Spinal cord (tissue), 10 donors: ENCODE measurements around the gene SRP68. TPM values are rescaled to one million over a fixed set of nuclear protein-coding genes. Genes with fewer than 3 reads are reported as not detected.
A peak's percentile ranks its signal among the peaks of the same experiment; 100 is the strongest.

Source experiments
- DNase-seq, 6 donors: peaks; one replicate each; pipeline versions ENCODE4 v3.0.0 to v3.0.0-alpha.2; 2013 to 2015; ENCODE audit warnings: low spot score in 6 of 6, low read depth in 4 of 6
- H3K27ac ChIP-seq: one replicate; pipeline ENCODE4 v1.5.1; 2013; ENCODE audit warnings: low read depth, low read length, control low read depth
- H3K27me3 ChIP-seq: one replicate; pipeline ENCODE4 v1.6.1; 2013; ENCODE audit warnings: low read length; ENCODE audit not compliant: control insufficient read depth, insufficient read depth
- H3K36me3 ChIP-seq: one replicate; pipeline ENCODE4 v1.6.1; 2013; ENCODE audit warnings: low read length; ENCODE audit not compliant: control insufficient read depth, insufficient read depth
- H3K4me1 ChIP-seq: one replicate; pipeline ENCODE4 v1.6.1; 2013; ENCODE audit warnings: low read length; ENCODE audit not compliant: control insufficient read depth, insufficient read depth
- H3K4me3 ChIP-seq: one replicate; pipeline ENCODE4 v1.5.1; 2013; ENCODE audit warnings: low read depth, low read length, control low read depth
- H3K9me3 ChIP-seq: one replicate; pipeline ENCODE4 v1.6.1; 2013; ENCODE audit warnings: low read length; ENCODE audit not compliant: control insufficient read depth, insufficient read depth
- WGBS: methylation state at CpG from one replicate; pipeline ENCODE4 v1.1.5; 2013; ENCODE audit warnings: missing lambda C conversion rate; ENCODE audit not compliant: insufficient coverage; 5-methylcytosine and 5-hydroxymethylcytosine counted together
- long read RNA-seq, 4 donors: transcript quantifications; one replicate each; lab custom pipeline, GENCODE V29; 2026
- polyA plus RNA-seq, 2 donors: library from polyadenylated mRNA; unstranded; fragments of 120-200 nt; gene quantifications; one replicate each; pipeline ENCODE4 v1.2.1, GENCODE V29; 2013; ENCODE audit not compliant: insufficient read length in 2 of 2
- total RNA-seq, 2 donors: library from RNA; depleted of rRNA in 1 of 2; stranded (reverse); fragments of 120-200 nt in 1 of 2; fragments of >200 nt in 1 of 2; gene quantifications; one replicate each; pipeline versions ENCODE4 v1.2.3 to v1.2.4, GENCODE V29; 2013 to 2014
- donor health status: healthy.

Gene SRP68
- total RNA-seq (10 to 100 TPM; 31.4 to 38.8 TPM), polyA plus RNA-seq (10 to 100 TPM; 63.3 to 63.7 TPM)
- long read RNA-seq, donor 1, transcript SRP68-201 (16 exons, 2,649 nt) = major isoform, 16 of 27 reads
- long read RNA-seq, donor 1, partial matches to known transcripts = 11 of 27 reads
- long read RNA-seq, donor 1, other reads (novel, unspliced or antisense) = 0 of 27 reads
- long read RNA-seq, donor 2, transcript SRP68-201 (16 exons, 2,649 nt) = major isoform, 7 of 8 reads
- long read RNA-seq, donor 2, partial matches to known transcripts = 0 of 8 reads
- long read RNA-seq, donor 2, other reads (novel, unspliced or antisense) = 0 of 8 reads
- long read RNA-seq, donor 3, transcript SRP68-201 (16 exons, 2,649 nt) = major isoform, 5 of 5 reads
- long read RNA-seq, donor 3, partial matches to known transcripts = 0 of 5 reads
- long read RNA-seq, donor 3, other reads (novel, unspliced or antisense) = 0 of 5 reads
- long read RNA-seq, donor 4, transcript SRP68-201 (16 exons, 2,649 nt) = major isoform, 19 of 20 reads
- long read RNA-seq, donor 4, partial matches to known transcripts = 0 of 20 reads
- long read RNA-seq, donor 4, other reads (novel, unspliced or antisense) = 0 of 20 reads

DNA sequence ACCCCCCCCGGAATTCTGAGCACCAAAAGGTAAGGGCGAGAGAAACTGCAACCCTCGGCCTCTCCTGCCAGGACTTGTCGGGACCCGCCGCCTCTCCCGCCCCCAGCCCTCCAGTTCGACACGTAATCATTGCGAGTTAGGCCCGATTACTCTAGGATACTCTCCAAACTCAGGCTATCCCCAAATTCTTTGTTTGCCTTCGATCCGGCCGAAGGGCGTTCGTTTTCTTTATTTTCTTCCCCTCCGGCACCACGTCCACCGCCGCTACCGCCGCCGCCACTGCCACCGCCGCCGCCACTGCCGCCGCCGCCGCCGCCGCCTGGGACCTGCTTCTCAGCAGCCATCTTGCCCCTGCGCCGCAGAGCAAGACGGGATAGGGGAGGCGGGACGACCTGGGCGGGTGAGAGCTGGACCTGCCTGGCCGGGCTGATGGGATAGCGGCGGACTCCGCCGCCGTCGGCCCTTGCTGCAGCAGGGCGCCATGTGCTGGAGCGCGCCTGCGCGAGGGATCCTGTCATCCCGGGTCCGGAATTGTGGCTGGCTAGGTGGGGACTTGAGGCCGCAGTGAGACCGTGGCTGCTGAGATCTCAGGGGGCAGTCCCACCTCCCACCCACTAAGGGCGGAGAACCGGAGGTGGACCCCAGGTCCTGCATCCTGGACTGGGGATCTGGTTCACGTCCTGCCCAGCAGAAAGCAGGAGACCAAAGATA, at the start of gene SRP68:
Gene SRP68, minus strand, starts transcription at position 370 of the 711 bp plus-strand sequence. Its CDS starts 26 bp downstream, at position 344.
- Histone ChIP-seq H3K27me3 (peaks cover 40% of the 10 kb centered on the region), H3K36me3 (peaks cover 16% of the 10 kb centered on the region), H3K9me3 (no peaks in the 10 kb centered on the region), H3K4me3 (peak within 1 kb of the TSS; percentile 85), H3K4me1 (peaks cover 34% of the 10 kb centered on the region), H3K27ac (peak within 1 kb of the TSS; percentile 47)
- DNase-seq = peak; percentile 74 to 98 (median 88)
- under 1% methylated on average over 56 of the region's 57 CpGs for WGBS

GRCh38 chr17:76121932-76122430, 49.7 kb upstream of the SRP68 start:
- H3K9me3 ChIP-seq = no peaks in the 10 kb centered on the region
- H3K27ac ChIP-seq = no peak overlapping the region
- H3K27me3 ChIP-seq = no peaks in the 10 kb centered on the region
- H3K4me3 ChIP-seq = peak overlapping the region; percentile 35
- H3K36me3 ChIP-seq = no peaks in the 10 kb centered on the region
- 27% methylated on average over 42 of the region's 42 CpGs for WGBS
- peak in 2 of 6 donors; percentile 17 to 28 for DNase-seq
- peaks cover 23% of the 10 kb centered on the region for H3K4me1 ChIP-seq

- H3K36me3 ChIP-seq = no peaks in the 10 kb centered on the region
- peaks cover 23% of the 10 kb centered on the region for H3K4me1 ChIP-seq
- no peaks in the 10 kb centered on the region for H3K9me3 ChIP-seq
- 88% methylated on average over 5 of the region's 5 CpGs for WGBS
- H3K27ac ChIP-seq = no peak overlapping the region
- DNase-seq = no peak
- H3K4me3 ChIP-seq = no peak overlapping the region
- no peaks in the 10 kb centered on the region for H3K27me3 ChIP-seq
Measured at GRCh38 chr17:76120658-76121008, 48.3 kb upstream of the SRP68 start.

- Histone ChIP-seq H3K36me3 (no peaks in the 10 kb centered on the region), H3K27ac (no peak overlapping the region), H3K9me3 (no peaks in the 10 kb centered on the region), H3K27me3 (no peaks in the 10 kb centered on the region), H3K4me1 (peaks cover 23% of the 10 kb centered on the region), H3K4me3 (no peak overlapping the region)
- no peak for DNase-seq
- 77% methylated on average over 14 of the region's 19 CpGs for WGBS
Measured at GRCh38 chr17:76119409-76120371, 47.4 kb upstream of the SRP68 start.

DNA sequence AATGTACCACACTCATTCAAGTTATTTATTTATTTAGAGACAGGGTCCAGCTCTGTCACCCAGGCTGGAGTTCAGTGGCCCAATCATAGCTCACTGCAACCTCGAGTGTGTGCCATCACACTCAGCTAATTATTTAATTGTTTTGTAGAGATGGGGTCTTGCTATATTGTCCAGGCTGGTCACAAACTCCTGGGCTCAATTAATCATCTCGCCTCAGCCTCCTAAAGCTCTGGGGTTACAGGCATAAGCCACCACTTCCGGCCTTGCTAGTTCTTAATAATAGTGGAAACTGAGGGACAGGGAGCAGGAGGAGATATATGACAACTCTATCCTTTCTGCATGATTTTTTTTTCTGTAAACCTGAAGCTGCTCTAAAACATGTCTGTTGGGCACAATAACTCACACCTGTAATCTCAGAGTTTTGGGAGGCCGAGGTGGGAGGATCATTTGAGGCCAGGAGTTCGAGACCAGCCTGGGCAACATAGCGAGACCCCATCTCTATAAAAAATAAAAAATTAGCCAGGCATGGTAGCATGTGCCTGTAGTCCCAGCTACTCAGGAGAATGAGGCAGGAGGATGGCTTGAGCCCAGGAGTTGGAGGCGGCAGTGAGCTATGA, 42.9 kb upstream of the SRP68 start:
- Histone ChIP-seq H3K36me3 (no peaks in the 10 kb centered on the region), H3K9me3 (no peaks in the 10 kb centered on the region), H3K27ac (no peak overlapping the region), H3K4me1 (no peaks in the 10 kb centered on the region), H3K27me3 (no peaks in the 10 kb centered on the region), H3K4me3 (no peak overlapping the region)
- WGBS = 80% methylated on average over 1 of the region's 7 CpGs
- no peak for DNase-seq

- 90% methylated on average over 2 of the region's 2 CpGs for WGBS
- no peaks in the 10 kb centered on the region for H3K4me1 ChIP-seq
- H3K36me3 ChIP-seq = no peaks in the 10 kb centered on the region
- H3K27me3 ChIP-seq = no peaks in the 10 kb centered on the region
- no peaks in the 10 kb centered on the region for H3K9me3 ChIP-seq
- H3K4me3 ChIP-seq = no peak overlapping the region
- DNase-seq = no peak
- no peak overlapping the region for H3K27ac ChIP-seq
Measured at GRCh38 chr17:76111956-76112355, 39.6 kb upstream of the SRP68 start.

DNA sequence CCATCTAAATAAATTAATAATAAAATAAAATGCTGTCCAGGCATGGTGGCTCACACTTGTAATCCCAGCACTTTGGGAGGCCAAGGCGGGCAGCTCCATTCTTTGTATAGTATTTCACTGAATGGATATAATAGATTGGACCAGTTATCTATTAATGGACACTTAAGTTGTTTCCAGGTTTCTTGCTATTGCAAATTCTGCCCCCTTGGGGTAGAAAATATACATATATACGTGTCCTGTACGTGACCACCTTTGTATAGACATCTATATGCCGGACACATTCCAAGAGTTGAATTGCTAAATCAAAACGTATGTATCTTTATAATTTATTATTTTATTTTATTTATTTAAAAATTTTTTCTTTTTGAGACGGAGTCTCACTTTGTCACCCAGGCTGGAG, 35.2 kb upstream of the SRP68 start:
- no CpG with 5 or more reads among the region's 6 CpGs for WGBS
- no peak overlapping the region for H3K27ac ChIP-seq
- H3K4me3 ChIP-seq = no peak overlapping the region
- H3K4me1 ChIP-seq = peaks cover 13% of the 10 kb centered on the region
- no peaks in the 10 kb centered on the region for H3K36me3 ChIP-seq
- no peaks in the 10 kb centered on the region for H3K9me3 ChIP-seq
- no peak for DNase-seq
- no peaks in the 10 kb centered on the region for H3K27me3 ChIP-seq

GRCh38 chr17:76106703-76107102, 34.4 kb upstream of the SRP68 start:
- WGBS = no CpG with 5 or more reads among the region's 3 CpGs
- no peak for DNase-seq
- H3K4me3 ChIP-seq = no peak overlapping the region
- H3K9me3 ChIP-seq = no peaks in the 10 kb centered on the region
- peaks cover 18% of the 10 kb centered on the region for H3K4me1 ChIP-seq
- H3K27ac ChIP-seq = no peak overlapping the region
- peaks cover 2% of the 10 kb centered on the region for H3K36me3 ChIP-seq
- H3K27me3 ChIP-seq = no peaks in the 10 kb centered on the region
